Effector CD8-positive, alpha-beta T cell (primary cell): ENCODE data around the gene PLSCR3.

Experiments
- DNase-seq: peaks from one replicate; lab custom pipeline; 2025; lab: John Stamatoyannopoulos, UW

PLSCR3 gene

GRCh38 chr17:7406235-7406825, 12.0 kb upstream of the PLSCR3 start:
- no peak for DNase-seq

- DNase-seq: no peak
Measured at GRCh38 chr17:7405350-7406234, 11.3 kb upstream of the PLSCR3 start.

GRCh38 chr17:7404737-7405349, 10.5 kb upstream of the PLSCR3 start:
- peak; percentile 73 for DNase-seq

DNA sequence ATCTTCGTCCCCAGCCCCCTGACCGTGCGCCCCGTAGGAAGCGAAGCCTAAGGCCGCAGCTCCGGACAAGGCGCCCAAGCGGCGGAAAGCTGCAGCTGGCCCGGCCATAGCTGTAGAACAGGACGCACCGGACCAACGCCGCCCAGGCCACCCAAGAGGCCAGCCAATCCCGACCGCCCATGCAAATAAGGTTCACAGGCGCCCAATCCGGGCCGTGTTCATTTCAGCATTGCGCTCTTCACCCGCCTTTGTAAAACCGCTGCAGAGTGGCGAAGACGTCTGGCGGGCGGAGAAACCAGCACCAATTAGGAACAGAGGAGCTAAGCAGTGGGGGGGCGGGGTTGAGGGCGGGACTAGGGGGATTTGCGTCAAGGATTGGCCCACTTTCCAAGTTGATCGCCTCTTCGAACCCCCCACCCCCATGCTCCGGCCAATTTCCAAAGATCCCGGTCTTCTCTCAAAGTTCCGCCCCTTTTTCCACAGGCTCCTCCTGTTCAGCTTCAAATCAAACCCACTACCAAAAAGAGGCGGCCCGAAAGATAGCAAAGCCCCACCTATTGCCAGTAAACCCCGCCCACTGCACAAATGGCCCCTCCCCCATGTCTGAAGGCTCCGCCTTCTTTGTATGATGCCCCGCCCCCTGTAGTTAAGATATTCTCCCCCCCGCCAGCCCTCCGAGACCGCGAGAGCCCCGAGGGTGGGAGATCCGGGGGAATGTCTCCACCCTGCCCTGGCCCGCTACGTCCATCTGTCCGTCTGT, 9.8 kb upstream of the PLSCR3 start, which contains the start of gene TMEM256:
Gene TMEM256, minus strand, starts transcription at position 121 of the 760 bp plus-strand sequence. Its CDS starts 13 bp downstream, at position 108.
- DNase-seq: peak; percentile 94

DNA sequence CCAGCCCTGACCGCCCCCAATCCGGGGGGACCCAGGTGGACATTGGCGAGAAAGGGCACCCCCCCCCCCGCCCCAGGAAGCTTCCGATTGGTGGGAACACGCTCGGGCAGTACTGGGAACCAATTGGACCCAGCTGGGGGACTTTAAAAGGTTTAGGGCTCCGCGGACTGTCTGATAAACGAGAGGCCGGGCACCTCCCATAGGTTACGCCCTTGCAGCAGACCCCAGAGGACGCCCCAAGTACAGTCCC, 9.3 kb upstream of the PLSCR3 start:
- no peak for DNase-seq

DNA sequence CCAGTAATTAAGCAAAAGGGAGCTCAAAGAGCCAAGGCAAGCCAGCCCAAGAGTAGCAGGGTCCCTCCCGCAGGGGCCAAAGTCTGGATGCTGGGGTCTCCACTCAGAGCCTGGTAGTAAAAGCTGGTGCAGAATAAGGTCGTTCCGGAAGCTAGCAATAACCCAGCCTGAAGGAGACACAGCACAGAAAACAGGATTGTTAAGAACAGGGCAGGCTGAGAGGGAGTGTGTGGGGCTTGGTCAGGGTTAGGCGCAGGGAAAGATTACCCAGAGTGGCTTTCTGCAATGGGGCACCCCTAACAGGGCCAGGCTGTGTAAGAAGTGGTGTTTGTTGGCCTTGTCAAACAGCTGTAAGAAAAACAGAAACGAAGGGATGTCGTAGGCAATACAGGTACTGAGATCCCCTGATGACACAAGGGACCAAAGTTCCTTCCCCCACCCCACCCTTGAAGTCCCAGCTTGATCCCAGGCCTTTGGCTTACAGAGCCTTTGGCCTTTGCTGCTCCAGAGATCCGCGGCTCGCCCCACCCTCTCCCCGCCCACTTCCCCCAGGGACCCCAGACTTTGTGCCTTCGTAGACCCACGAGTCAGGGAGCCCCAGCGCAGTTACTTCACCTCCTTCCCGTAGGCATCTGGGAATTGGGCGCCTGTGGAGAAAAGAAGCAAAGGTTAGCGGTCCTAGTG, 8.9 kb upstream of the PLSCR3 start:
- peak; percentile 29 for DNase-seq

GRCh38 chr17:7398612-7399011, 4.3 kb upstream of the PLSCR3 start:
- no peak for DNase-seq

- DNase-seq: no peak
Measured at GRCh38 chr17:7396147-7396546, 1.8 kb upstream of the PLSCR3 start.

DNA sequence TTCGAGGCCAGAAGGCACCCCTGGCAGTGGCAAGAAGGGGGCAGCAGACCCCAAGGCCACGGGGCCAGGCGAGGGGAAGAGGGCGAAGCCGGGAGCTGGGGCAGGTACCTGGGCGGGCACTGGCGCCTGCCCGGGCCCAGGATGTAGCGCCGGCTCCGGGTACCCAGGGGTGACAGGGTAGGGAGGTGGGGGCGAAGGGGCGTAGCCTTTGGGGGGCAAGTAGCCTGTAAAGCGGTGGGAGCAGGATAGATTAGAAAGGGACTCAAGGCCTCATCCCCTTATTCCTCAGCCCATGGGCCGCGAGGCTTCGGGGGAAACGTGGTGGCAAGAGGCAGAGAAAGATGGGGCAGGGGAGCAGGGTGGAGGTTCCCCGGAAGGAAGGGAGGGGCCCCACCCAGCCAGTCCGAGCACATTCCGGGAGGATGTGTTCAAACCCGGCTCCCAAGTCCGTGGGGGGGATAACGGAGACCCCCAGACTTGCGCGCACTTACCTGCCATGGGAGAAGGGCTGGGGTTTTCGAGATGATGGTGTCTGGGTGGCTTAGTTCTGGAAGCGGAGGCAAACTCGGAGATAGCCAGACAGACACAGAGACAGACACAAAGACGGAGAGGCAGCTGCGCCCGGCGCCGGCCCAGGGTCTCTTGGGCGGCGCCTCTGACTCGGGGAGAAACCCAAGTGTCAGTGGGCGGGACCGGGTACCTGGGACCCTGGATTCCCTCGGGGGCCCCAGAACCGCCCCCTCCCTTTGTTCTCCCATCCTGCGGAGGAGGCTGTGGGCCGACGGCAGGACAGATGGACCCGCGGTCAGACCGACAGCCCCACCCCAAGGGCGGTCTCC, 493 bp downstream of the PLSCR3 start:
- DNase-seq: peak; percentile 71

GRCh38 chr17:7392696-7393612, 1.4 kb downstream of the PLSCR3 start:
- DNase-seq: no peak

DNA sequence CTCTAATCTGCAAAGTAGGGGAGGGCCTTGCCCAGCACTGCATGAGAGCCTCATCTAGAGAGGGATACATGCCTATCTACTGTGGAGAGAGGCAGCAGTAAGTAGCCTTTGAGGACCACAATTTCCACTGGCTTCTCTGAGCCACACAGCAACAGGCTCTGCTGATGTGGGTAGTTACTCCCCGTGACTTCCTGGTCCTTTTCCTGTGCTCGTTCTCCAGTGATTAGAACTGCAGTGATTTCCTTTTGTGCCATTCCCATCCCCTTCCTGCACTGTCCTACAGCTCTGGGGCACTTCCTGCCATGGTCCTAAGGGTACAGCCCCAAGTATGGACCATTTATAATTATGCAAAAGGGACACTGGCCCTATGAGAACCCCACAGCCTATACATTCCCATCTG, 3.0 kb downstream of the PLSCR3 start:
- DNase-seq: no peak

- DNase-seq: no peak
Measured at GRCh38 chr17:7389924-7390910, 4.1 kb downstream of the PLSCR3 start.

DNA sequence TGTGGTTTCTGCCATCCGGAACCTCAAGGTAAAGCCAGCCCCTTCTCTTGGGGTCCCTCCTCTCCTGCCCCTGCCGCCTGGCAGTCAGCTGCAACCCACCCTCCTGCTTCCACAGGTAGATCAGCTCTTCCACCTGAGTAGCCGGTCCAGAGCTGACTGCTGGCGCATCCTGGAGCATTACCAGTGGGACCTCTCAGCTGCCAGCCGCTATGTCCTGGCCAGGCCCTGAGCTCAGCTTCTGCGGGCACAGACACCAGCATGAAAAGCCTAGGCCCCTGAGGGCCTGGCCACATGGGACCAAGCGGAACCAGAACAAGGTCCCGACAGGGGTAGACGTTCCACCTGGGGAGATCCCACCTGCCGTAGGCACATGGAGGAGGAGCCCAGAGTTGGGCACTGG, 5.5 kb downstream of the PLSCR3 start:
- DNase-seq: no peak

GRCh38 chr17:7384489-7385081, 9.7 kb downstream of the PLSCR3 start:
- DNase-seq: no peak

- DNase-seq: peak; percentile 70
Measured at GRCh38 chr17:7383742-7384488, 10.4 kb downstream of the PLSCR3 start.

DNA sequence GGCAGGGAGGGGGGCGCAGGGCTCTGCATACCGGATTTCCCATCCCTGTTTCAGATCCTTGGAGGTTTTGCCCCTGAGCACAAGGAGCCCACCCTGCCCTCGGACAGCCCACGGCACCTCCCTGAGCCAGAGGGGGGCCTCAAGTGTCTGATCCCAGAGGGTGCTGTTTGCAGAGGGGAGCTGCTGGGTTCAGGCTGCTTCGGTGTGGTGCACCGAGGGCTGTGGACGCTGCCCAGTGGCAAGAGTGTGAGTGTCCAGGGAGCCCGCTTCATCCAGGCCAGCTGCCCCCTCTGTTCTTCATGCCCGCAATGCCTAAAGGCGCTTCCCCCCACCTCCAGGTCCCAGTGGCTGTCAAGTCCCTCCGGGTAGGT, 11.0 kb downstream of the PLSCR3 start:
- no peak for DNase-seq

- no peak for DNase-seq
Measured at GRCh38 chr17:7382901-7383300, 11.4 kb downstream of the PLSCR3 start.
